ENCODE data around the gene TUT1. TPM values are rescaled to one million over a fixed set of nuclear protein-coding genes. Genes with fewer than 3 reads are reported as not detected.

TUT1 gene
- total RNA-seq, 1 experiment from 2014 or later: 20.7 TPM

- Histone ChIP-seq H3K27me3 (ENCODE audit: insufficient read depth, low read length) (no peaks in the 10 kb centered on the region), H3K27ac (ENCODE audit: insufficient read length, low read depth, low read length) (peak overlapping the region; percentile 4), H2AK5ac (ENCODE audit: insufficient read length, low read length) (no peak overlapping the region), H3K9me3 (ENCODE audit: control insufficient read depth, low read depth, low read length) (no peaks in the 10 kb centered on the region), H3K18ac (ENCODE audit: insufficient read length, low read depth, low read length) (peak overlapping the region; percentile 43), H2BK5ac (ENCODE audit: insufficient read length, low read length) (no peak overlapping the region), H3K4me1 (ENCODE audit: insufficient read depth, low read length) (peaks cover 24% of the 10 kb centered on the region; the same call in 1 of the 2 replicates), H4K8ac (replicated peaks; ENCODE audit: insufficient read length, low read depth, low read length) (no peak overlapping the region), H2BK120ac (ENCODE audit: low read depth, low read length, poor library complexity, severe bottlenecking) (no peak overlapping the region), H2BK15ac (ENCODE audit: low read depth, low read length) (no peak overlapping the region), H4K20me1 (ENCODE audit: control insufficient read depth, insufficient read depth, insufficient read length) (peaks cover 2% of the 10 kb centered on the region), H3T11ph (ENCODE audit: low read length) (no peak overlapping the region), H3K79me2 (ENCODE audit: insufficient read depth, low read length) (no peaks in the 10 kb centered on the region), H3K4ac (ENCODE audit: low read depth, low read length) (no peak overlapping the region), H4K5ac (ENCODE audit: insufficient read length, low read depth, low read length) (no peak overlapping the region), H2BK12ac (ENCODE audit: insufficient read length, low read depth, low read length) (no peak overlapping the region), H3K4me2 (ENCODE audit: insufficient read depth, insufficient read length, low read length) (no peak overlapping the region), H3K23ac (ENCODE audit: insufficient read length, low read depth, low read length) (no peak overlapping the region), H2BK20ac (ENCODE audit: low read depth, low read length, poor library complexity, severe bottlenecking) (no peak overlapping the region), H2AFZ (ENCODE audit: low read length) (no peak overlapping the region), H3K79me1 (ENCODE audit: insufficient read depth, low read depth, low read length, poor library complexity, severe bottlenecking) (no peaks in the 10 kb centered on the region), H3K14ac (ENCODE audit: insufficient read depth, low read length) (no peak overlapping the region), H4K91ac (ENCODE audit: insufficient read length, low read depth, low read length) (no peak overlapping the region), H3K23me2 (ENCODE audit: insufficient read length, low read depth, low read length, poor library complexity, severe bottlenecking) (no peaks in the 10 kb centered on the region), H3K9ac (ENCODE audit: extremely low read depth, insufficient read length, low read length) (no peak overlapping the region), H3K56ac (ENCODE audit: insufficient read length, low read depth, low read length) (no peak overlapping the region)
- H3K27ac Mint-ChIP-seq: peak overlapping the region; percentile 93 to 98 (median 96)
- peaks cover 2% of the 10 kb centered on the region; the same call in 1 of the 2 replicates for H3K27me3 Mint-ChIP-seq (ENCODE audit: low read depth)
- peaks cover 30 to 68% (median 45%) of the 10 kb centered on the region in 3 experiments for H3K36me3 Mint-ChIP-seq (ENCODE audit: insufficient read depth in 1 of 3, low read depth in 3 of 3)
- H3K9me3 Mint-ChIP-seq: no peaks in the 10 kb centered on the region; a peak in 1 of 5 replicates
- no CpG with 5 or more reads among the region's 3 CpGs for WGBS (ENCODE audit: extremely low coverage, insufficient read length, low lambda C conversion rate)
- TF ChIP-seq CTCF (conservative IDR thresholded peaks at IDR 0.05): no peak
- no peak for DNase-seq
- H3K4me3 Mint-ChIP-seq: peak overlapping the region in 1 of 2 experiments; percentile 47; a peak in 2 of 5 replicates
- H3K4me1 Mint-ChIP-seq: peaks cover 73 to 79% of the 10 kb centered on the region in 2 experiments
These were observed 34.3 kb downstream of the TUT1 start for GRCh38 chr11:62556875-62557631.

Measured in H9 (cell line).